GM21526 (cell line): ENCODE measurements around the gene LONRF2.
"Not testable (repeated sequence)": the region's sequence is repeated elsewhere in the genome, so short reads cannot be mapped to it uniquely, and the experiment has no call there.

Experiments used
- ATAC-seq: cut with Tn5 transposase; IDR thresholded peaks from one replicate; pipeline ENCODE4 v1.9.1; 2021; ENCODE audit warnings: moderate library complexity; ENCODE audit not compliant: unreplicated experiment, low FRiP score

The LONRF2 gene

DNA sequence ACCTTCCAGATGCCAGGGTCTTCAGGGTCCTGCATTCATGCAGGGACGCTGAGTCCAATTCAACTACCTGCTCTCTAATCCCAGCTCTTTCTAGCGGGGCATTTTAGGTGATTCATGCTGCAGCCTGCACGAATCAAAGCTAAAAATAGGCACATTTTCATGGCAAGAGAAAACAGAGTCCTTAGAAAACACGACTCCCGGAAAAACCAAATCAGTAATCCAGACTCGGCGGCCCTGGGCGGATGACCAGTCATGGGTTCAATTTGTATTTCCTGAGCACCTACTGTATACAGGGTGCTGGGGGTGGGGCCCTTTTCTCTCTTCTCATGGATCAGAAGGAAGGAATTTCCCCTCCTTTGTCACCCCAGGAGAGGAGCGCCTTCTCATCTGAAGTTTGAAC, 64.4 kb downstream of the LONRF2 start:
- no peak for ATAC-seq

DNA sequence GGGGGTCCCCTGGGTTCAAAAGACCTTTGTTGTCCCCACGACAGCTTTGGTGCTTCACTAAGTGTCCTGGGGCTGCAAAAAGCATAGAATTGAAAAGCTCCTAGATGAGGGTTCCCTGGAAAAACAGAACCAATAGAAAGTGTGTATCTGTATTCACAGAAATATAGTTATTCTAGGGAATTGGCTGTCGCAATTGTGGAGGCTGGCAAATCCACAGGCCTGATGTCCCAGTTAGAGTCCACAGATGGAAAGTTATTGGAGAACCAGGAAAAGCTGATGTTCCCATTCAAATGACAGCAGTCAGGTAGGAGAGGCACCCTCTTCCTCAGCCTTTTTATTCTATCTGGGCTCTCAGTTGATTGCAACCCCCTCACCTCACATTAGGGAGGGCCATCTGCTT, 65.5 kb downstream of the LONRF2 start:
- no peak for ATAC-seq

DNA sequence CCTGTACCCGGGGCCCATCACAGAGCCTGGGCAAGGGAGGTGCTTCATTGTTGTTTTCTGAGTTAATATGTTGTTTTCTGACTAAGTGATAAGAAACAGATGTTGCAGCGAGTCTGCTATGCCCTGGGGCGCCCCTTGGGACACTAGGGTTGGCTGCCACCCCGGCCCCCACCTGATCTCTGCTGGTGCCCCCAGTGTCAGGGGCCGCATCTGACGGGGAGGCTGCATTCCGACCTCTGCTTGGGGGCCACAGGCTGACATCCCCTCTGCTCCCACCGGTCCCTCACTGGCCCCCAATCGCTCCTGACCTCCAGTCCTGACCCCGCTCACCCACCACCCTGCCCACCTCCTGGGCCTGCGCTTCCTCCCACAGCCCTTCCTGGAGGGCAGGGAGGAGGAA, 65.9 kb downstream of the LONRF2 start:
- no peak for ATAC-seq

DNA sequence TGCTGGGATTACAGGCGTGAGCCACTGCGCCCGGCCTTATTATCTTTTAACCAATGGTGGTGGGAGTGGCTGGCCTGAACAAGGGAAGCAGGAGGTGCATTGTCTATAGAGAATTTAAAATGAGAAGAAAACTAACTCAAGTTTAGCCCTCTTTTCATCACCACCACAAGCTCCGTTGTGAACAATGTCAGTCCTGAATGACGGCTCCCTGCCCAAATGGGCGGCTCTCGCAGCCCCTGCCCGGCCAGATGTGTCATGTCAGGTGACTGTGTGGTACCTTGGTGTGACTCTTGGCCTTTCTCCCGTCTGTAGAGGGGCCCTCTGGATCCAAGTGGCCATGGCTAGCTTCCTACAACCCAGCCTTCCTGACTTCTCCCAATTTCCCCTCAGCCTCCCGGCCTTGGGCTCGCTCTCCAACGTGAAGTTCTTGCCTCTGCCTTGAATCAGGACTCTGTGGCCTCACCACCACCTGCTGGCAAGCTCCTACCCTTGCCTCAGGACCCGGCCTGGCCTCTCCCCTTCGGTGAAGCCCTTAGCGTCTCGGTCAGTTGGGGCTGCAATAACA, 67.6 kb downstream of the LONRF2 start:
- ATAC-seq: no peak

- no peak for ATAC-seq
Observed at GRCh38 chr2:100253786-100254185, 68.5 kb downstream of the LONRF2 start.

DNA sequence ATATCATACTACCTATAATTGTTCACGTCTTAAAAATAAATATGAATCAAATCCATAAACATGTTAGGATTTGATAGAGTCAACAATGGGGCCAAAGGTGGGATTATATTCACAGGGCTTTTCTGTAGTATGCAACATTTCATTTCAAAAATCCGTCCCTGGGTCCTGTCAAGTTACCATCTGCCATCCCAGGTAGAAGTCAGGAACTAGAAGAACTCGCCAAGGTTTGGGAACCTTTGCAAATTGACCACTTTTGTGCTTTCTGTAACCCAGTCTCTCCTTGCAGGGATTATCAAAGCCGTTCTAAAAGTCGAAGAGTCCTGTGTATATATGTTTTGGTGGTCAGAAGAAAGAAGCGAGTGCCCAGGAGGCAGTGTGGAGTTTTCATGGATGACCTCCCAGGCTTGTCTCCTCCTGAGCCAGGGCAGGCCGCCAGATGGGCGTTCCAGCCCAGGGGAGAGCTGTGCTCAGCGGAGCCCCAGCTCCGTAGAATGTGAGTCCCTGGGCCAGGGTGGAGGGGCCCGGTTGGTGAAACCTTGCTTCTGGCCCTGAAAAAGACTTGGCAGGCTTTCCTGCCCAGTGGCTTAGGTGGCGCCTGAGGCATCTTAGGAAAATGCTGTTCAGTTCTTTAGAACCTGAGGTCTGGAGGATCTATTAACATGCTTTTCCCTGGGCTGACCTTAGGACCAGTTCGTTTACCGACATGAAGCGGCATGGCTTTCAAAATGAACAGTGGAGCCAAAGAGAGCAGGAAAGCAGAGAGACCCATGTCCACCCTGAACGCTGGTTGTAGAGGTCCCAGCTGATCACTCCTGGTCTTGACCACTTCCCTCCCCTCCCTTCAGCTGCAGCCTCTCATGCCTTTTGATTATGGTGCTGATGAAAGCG, 69.2 kb downstream of the LONRF2 start:
- ATAC-seq: no peak

DNA sequence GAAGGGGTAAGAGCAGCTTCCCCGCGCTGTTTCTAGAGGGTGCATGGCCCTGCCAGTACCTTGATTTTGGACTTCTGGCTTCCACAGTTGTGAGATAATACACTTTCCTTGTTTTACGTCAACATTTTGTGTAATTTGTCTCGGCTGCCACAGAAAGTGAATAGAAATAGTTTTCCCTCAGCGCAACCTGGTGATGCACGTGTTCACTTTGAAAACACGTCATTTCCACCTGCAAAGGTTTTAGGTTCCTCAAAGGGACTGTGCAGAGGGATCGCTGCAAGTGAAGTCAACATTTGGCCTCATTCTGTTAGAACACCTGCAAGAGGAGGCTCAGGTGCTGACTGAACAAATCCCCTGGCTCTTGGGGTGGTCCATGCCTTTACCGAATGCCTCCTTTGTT, 71.7 kb downstream of the LONRF2 start:
- ATAC-seq: no peak

DNA sequence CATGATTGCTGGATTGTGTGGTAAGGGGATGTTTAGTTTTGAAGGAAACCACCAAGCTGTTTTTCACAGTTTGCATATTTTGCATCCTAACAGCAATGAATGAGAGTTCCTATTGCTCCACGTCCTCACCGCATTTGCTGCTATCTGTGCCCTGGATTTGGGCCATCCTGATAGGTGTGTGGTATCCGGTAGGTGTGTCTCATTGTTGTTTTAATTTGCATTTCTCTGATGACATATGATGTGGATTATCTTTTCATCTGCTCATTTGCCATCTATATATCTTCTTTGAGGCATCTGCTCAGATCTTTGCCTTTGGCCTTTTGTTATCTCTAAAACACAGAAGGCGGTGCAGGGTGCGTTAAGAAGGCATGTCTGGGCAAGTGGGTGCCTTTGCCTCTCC, 73.3 kb downstream of the LONRF2 start:
- ATAC-seq: no peak

DNA sequence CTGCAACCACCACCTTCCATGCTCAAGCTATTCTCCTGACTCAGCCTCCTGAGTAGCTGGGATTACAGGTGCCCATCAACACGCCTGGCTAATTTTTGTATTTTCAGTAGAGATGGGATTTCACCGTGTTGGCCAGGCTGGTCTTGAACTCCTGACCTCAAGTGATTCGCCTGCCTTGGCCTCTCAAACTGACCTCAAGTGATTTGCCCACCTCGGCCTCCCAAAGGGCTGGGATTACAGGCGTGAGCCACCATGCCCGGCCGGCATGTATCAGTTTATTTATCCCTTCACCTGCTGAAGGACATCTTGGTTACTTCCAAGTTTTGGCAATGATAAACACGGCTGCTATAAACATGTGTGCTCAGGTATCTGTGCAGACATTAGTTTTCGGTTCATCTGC, 73.7 kb downstream of the LONRF2 start:
- not testable (repeated sequence) for ATAC-seq

DNA sequence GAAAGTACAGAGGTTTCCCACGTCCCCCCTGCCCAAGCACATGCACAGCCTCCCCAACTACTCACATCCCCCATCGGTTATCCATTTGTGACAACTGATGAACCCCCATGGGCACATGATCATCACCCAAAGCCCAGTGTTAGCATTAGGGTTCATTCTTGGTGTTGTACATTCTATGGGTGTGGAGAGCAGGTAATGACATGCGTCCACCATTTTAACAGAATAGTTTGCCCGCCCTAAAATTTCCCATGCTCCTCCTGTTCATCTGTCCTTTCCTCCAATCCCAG, 74.3 kb downstream of the LONRF2 start:
- no peak for ATAC-seq

DNA sequence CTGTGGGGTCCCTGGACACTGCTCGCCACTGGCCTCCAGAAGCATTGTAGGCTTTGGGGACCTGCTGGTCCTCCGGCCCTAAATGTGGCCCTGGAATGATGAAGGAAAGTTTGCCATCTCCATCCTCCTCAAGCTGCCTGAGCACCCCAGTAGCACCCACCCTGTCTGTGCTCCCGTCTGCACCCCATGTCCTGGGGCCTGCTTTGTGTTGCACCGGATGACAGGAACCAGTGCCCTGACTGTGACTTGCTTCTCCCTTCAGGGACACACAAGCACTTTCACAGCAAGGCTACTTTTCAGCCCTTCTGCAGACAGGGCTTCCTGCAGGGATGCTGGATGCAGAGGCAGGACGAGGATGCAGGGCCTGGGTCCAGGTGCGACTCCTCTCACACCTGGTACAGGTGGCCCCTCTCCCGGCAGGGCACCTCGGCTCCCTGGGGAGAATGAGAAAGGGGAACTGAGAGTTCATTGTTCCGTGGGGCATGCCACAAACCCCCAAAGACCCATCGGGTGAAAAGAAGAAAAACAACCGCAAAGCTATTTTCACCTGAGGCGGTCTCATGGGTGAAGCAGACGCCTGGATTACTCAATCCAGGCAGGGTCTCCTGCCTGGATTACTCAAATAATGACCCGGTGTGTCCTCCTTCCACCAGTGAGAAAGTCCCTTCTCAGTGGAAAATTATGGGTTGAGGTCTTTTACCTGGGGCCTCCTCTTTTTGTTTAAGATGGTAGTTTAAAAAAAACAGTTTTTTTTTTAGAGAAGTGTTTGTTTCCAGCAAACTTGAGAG, 74.9 kb downstream of the LONRF2 start:
- ATAC-seq: peak; percentile 72

DNA sequence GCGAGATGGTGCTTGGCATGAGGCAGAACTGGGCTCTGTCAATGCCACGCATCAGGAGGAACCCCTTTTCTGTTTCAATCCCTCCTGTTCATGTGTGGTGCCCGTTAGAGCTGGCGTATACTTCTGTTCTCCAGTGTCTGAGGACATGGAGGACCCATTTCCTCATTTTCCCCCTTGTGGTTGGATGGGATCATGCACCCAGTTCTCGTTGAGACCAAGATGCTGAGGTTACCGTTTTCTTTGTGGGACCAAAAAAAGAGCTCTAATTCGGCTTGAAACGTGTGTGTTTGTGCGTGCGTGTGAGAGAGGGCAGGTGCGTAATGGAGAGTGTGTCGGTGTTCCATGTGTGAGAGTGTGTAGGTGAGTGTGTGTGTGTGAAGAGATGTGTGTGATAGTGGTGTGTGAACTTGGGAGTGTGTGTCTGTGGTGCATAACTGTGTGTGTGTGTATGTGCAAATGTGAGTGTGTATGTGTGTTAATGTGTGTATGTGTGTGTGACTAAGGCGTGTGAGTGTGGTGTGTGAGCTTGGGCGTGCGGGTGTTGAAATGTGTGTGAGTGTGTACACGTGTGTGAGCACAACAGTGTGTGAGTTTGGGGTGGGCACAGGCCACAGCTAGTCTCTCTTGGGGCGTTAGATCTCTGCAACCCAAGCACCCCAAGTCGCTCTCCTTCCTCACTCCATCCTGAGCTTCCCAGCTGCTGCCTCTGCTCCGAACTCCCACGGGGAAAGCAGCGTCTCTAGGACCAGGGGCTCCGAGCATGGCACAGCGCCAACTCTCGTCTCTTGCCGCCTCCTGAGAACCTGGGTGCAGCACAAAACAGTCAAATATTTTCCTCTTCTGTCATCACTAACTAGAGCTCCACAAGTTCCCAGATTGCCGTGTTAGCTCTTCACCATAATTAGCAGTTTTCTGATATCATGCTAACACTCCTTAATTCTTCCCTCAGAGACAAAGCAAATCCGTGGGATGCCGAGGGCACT, 75.8 kb downstream of the LONRF2 start:
- no peak for ATAC-seq

DNA sequence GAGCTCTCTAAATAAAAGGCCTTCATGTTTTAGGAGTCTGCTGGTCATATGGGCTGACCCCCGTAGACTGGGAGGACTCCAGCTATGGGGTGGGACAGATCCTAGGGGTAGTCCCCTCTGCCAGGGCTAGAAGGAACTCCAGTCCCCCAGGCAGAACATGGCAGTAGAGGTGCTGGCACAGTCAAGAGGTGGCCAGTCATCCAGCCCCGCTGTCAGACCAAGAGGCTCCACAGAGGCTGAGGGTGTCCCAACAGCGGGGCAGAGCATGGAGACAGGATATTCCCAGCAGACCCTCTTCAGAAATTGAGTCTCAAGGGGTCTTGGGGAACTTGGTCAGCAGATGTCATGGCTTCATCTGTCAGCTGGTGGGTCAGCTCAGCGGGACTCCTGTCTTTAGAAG, 76.6 kb downstream of the LONRF2 start:
- no peak for ATAC-seq

- no peak for ATAC-seq
Observed at GRCh38 chr2:100244881-100245605, 77.3 kb downstream of the LONRF2 start.

- no peak for ATAC-seq
Observed at GRCh38 chr2:100243631-100244030, 78.7 kb downstream of the LONRF2 start.

DNA sequence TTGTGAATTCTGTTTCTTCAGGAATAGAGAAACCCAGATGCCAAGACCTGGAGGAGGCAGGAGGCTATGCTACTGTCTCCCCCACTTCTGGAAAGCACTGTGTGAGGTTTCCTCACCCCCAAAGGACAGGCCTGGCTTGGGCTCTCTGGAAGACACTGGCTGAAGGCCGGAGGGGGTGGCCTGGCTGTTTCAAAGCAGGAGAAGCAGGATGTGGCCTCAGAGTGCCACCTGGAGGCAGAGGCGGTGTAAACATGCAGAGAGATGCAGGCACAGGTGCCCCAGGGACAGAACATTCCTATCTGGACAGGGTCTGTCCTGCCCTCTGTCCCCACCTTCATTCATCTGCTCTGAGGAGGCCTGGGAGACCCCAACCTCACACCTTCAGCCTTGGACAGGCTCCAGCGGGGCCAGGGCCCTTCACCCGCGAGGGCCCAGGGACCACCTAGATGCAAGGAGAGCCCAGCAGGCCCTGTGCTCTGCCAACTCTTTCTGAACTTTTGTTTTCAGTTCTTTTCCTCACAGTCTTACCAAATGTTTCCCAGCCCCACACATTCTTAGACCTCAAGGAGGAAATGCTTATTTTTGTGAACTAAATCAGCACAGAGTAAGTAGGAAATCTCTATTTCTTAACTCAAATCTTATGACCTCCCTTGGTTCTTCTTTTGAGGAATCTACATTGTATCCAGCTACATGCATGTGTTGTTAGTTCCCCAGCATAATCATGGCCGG, 79.2 kb downstream of the LONRF2 start:
- no peak for ATAC-seq

DNA sequence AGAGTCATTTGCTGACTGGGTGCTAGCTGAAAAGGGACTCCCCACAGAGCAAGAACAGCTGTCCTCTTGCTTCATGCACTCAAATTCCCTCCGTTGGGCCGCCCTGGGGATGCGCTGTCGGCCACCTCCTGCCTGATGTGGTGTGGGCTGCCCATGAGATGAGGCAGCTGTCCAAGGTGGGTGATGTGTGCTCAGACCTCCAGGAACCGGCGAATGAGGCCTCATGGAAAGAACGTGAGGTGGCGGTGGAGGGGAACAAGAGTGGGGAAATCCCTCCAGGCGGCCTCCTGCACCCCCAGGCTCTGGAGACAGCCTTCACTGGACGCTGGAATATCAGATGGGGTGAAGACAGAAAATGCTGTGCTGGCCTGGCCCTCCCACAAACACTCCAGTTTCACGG, 79.8 kb downstream of the LONRF2 start:
- ATAC-seq: no peak

DNA sequence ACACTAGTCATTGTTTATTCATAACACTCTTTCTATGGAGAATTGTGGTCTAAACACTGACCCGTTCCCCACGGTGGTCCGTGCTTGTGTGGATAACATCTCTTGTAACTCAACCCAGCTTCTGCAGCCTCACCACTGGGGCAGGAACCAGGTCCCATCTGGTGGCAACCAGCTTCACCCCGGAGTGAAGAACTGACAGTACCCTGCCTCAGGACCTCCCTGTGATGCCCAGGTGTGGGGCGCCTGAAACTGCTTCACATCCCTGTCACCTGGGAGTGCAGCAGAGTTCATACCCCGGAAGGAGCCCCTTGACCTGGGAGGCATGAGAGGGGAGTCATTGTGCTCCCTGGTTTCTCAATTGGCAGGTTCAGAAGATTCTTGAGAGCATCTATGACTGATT, 81.1 kb downstream of the LONRF2 start:
- ATAC-seq: no peak

- ATAC-seq: no peak
Observed at GRCh38 chr2:100240386-100240785, 81.9 kb downstream of the LONRF2 start.
